NCI-H1930 (cell line): Measurements from ENCODE around the gene AP3B1.

Experiments used
- DNase-seq, 2 experiments: peaks; one replicate each; lab custom pipeline; 2025; lab: John Stamatoyannopoulos, UW

AP3B1 gene

GRCh38 chr5:77971776-77972468 lies 322.6 kb downstream of the AP3B1 start:
- no peak for DNase-seq

- DNase-seq = no peak
Observed at GRCh38 chr5:77970891-77971290, 323.6 kb downstream of the AP3B1 start.

- no peak for DNase-seq
Observed at GRCh38 chr5:77963795-77964194, 330.7 kb downstream of the AP3B1 start.

- DNase-seq = no peak
Observed at GRCh38 chr5:77960863-77961396, 333.6 kb downstream of the AP3B1 start.

GRCh38 chr5:77960305-77960704 lies 334.2 kb downstream of the AP3B1 start:
- DNase-seq = no peak

GRCh38 chr5:77958642-77959330 lies 335.7 kb downstream of the AP3B1 start:
- no peak for DNase-seq

- no peak for DNase-seq
Observed at GRCh38 chr5:77957931-77958521, 336.5 kb downstream of the AP3B1 start.

- no peak for DNase-seq
Observed at GRCh38 chr5:77957516-77957915, 337.0 kb downstream of the AP3B1 start.

DNA sequence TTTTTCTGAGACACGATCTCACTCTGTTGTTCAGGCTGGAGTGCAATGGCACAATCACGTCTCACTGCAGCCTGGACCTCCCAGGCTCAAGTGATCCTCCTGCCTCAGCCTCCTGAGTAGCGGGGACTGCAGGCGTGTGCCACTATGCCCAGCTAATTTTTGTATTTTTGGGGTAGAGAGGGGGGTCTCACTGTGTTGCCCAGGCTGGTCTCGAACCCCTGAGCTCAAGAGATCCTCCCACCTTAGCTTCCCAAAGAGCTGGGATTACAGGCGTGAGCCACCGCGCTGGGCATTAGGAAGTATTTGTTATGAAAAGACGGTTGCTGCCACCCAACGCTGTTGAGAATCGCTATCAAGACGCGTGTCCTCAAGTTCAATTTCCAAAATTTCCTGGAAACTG lies 337.4 kb downstream of the AP3B1 start:
- DNase-seq = no peak

- DNase-seq = no peak
Observed at GRCh38 chr5:77955577-77955976, 338.9 kb downstream of the AP3B1 start.

DNA sequence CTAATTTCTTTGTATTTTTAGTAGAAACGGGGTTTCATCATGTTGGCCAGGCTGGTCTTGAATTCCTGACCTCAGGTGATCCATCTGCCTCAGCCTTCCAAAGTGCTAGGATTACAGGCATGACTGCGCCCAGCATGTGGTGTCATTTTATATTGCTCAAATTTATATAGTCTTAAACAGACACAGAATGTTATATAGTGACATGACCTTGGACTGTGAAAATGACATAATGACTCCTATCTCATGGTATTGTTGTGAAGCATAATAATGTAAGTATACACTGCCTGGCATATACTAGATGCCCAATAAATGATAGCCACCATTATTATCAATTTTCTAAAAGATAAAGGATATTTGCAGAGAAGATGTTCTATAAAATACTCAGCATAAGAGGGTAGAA lies 341.1 kb downstream of the AP3B1 start:
- no peak for DNase-seq

DNA sequence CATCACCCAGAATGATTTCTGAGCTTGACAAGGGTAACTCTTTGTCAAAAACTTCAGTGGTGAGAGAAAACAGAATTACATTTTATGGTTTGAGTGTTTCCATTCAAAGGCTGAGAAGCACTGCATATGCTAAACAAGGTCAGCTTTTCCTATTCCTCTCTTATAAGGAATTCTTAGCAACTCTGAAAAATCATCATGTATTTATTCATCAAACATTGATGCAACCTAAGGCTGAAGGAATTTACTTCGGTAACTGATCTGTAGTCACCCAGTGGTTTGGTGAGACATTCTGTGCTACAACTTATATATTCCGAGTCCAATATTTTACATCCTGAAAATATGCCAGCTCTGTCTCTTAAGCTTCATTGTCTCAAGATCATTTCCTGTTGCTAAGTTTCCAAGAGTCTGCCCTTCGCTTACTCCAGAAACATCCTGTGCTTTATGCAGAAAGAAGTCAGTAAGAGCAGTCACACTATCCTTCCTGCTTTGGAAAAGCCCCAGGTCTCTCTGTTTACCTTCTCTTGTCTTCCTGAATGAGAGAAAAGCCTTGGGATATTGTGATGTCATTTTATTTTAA lies 341.8 kb downstream of the AP3B1 start:
- no peak for DNase-seq
